SK-N-MC (cell line): ENCODE results near the gene CFAP221.

Experiments used
- EZH2 ChIP-seq: fragments of 200-600 bp; sonication (generic); IDR thresholded peaks from one replicate; pipeline ENCODE4 v1.6.1; 2017; ENCODE audit warnings: antibody characterized with exemption
- FOXP2 ChIP-seq: optimal IDR thresholded peaks from 2 replicates; pipeline ENCODE3; 2011; ENCODE audit warnings: mild to moderate bottlenecking, moderate library complexity; ENCODE audit not compliant: insufficient read depth; ENCODE audit errors: extremely low read length, control extremely low read depth
- POLR2AphosphoS5 ChIP-seq: IDR thresholded peaks from 2 replicates; pipeline ENCODE4 v1.6.1; 2012; ENCODE audit warnings: mild to moderate bottlenecking, low read depth, low read length, borderline replicate concordance

GRCh38 chr2:119565481-119565880 is 21.2 kb downstream of the CFAP221 start:
- TF ChIP-seq EZH2 (no peak), POLR2AphosphoS5 (no peak), FOXP2 (no peak)
